Colonic mucosa (tissue), 4 donors: Measurements from ENCODE around the gene DTX1. TPM values are rescaled to one million over a fixed set of nuclear protein-coding genes. Genes with fewer than 3 reads are reported as not detected.

Source experiments
- DNase-seq: peaks from one replicate; pipeline ENCODE4 v3.0.0-alpha.2; 2020
- H3K27ac ChIP-seq: fragments of 200-600 bp; one replicate; pipeline ENCODE4 v1.8.0; 2021
- H3K27me3 ChIP-seq: fragments of 200-600 bp; one replicate; pipeline ENCODE4 v1.8.0; 2021
- H3K36me3 ChIP-seq: fragments of 200-600 bp; one replicate; pipeline ENCODE4 v1.8.0; 2021
- H3K4me1 ChIP-seq: fragments of 200-600 bp; one replicate; pipeline ENCODE4 v1.8.0; 2021; ENCODE audit warnings: mild to moderate bottlenecking
- H3K4me3 ChIP-seq: fragments of 200-600 bp; one replicate; pipeline ENCODE4 v1.8.0; 2021
- H3K9ac ChIP-seq, 2 donors: one replicate each; pipeline ENCODE4 v1.7.0; 2013; ENCODE audit warnings: control low read depth in 2 of 2, low read depth in 2 of 2, low read length in 2 of 2
- H3K9me3 ChIP-seq: fragments of 200-600 bp; one replicate; pipeline ENCODE4 v1.8.0; 2021
- CTCF ChIP-seq: fragments of 200-600 bp; IDR thresholded peaks from one replicate; pipeline ENCODE4 v1.8.0; 2022; ENCODE audit warnings: antibody characterized with exemption, mild to moderate bottlenecking
- intact Hi-C: fragments of 100-400 bp; cut with DNase I; formaldehyde crosslinking; loops from one replicate; pipeline ENCODE4 v1.14.1; 2022
- total RNA-seq, 2 donors: library from RNA; stranded (reverse); fragmentation: NEBNext Ultra II Directional in 1 of 2; extraction: Animal tissue kit (Norgen Biotek cat#: 25700) in 1 of 2; gene quantifications; one replicate each; pipeline ENCODE4 v1.2.1, GENCODE V29; 2021
- donor health status: healthy.
- donor health status: DM: no; HTN: no; CAD: no.
- donor health status: DM: no; HTN: no; CAD: no.

DTX1 gene
- total RNA-seq, 2 donors from 2014 or later = 0.82 to 1.3 TPM

GRCh38 chr12:113059071-113059595, 2.6 kb downstream of the DTX1 start:
- TF ChIP-seq CTCF = no peak
- intact Hi-C loops = no loop called here
- no peaks in the 10 kb centered on the region for H3K9me3 ChIP-seq
- no peaks in the 10 kb centered on the region for H3K36me3 ChIP-seq
- H3K27ac ChIP-seq = no peak overlapping the region
- H3K27me3 ChIP-seq = peaks cover 25% of the 10 kb centered on the region
- H3K9ac ChIP-seq = no peak overlapping the region
- no peaks in the 10 kb centered on the region for H3K4me1 ChIP-seq
- H3K4me3 ChIP-seq = no peak overlapping the region
- no peak for DNase-seq

GRCh38 chr12:113060336-113060960, 3.9 kb downstream of the DTX1 start:
- DNase-seq = no peak
- intact Hi-C loops = no loop called here
- H3K36me3 ChIP-seq = no peaks in the 10 kb centered on the region
- H3K9ac ChIP-seq = no peak overlapping the region
- no peaks in the 10 kb centered on the region for H3K9me3 ChIP-seq
- H3K4me1 ChIP-seq = no peaks in the 10 kb centered on the region
- no peak for TF ChIP-seq CTCF
- no peak overlapping the region for H3K4me3 ChIP-seq
- H3K27ac ChIP-seq = no peak overlapping the region
- peaks cover 22% of the 10 kb centered on the region for H3K27me3 ChIP-seq

- Histone ChIP-seq H3K27me3 (peaks cover 20% of the 10 kb centered on the region), H3K9me3 (no peaks in the 10 kb centered on the region), H3K9ac (peak overlapping the region in 1 of 2 donors; percentile 12), H3K36me3 (no peaks in the 10 kb centered on the region), H3K4me3 (no peak overlapping the region), H3K27ac (no peak overlapping the region), H3K4me1 (no peaks in the 10 kb centered on the region)
- DNase-seq = no peak
- intact Hi-C loops = no loop called here
- TF ChIP-seq CTCF = no peak
These were observed 4.6 kb downstream of the DTX1 start for GRCh38 chr12:113061061-113061694.

DNA sequence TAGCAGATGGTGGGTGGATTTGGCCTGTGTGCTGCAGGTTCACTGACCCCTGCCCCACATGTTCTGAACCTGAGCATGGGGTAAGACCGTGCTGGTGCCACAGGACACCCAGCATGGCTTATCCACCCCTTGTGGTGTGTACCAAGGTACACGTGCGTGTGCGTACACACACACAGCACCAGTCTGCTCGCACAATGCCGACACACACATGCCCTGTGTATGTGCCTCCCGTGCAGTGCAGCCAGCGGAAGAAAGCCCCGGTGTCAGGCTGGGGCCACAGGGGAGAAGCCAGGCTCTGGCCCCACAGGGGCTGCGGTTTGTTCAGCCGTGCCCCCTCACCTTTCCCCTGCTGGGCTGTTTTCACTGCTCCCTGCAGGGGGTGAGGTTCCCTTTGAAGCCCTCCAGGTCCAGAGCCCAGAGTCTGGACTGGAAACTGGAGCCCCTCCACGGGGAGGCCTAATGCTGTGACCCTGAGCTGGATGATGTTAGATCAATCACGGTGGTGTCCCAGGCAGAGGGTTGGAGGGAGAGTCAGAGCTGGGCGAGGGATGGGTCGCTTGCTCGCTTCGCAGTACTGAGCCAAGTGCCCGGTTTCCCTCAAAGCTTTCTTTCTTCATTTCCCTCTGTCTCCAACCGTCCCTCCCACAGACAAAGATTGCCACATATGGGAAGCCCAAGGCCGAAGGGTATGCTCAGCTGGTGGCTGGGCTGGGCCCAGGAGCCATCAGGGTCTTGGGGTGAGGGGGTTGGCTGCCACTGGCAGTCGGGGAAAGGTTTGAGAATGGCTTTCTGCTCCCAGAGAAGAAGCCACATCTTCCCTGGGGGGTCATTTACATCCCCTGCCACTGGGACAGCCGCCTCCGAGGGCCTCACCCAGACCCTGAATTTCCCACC, 6.2 kb downstream of the DTX1 start:
- Histone ChIP-seq H3K27ac (no peak overlapping the region), H3K36me3 (no peaks in the 10 kb centered on the region), H3K4me1 (no peaks in the 10 kb centered on the region), H3K27me3 (peaks cover 5% of the 10 kb centered on the region), H3K9ac (no peak overlapping the region), H3K4me3 (no peak overlapping the region), H3K9me3 (no peaks in the 10 kb centered on the region)
- intact Hi-C loops = no loop called here
- no peak for TF ChIP-seq CTCF
- DNase-seq = no peak
